ENCODE data around the gene SCGB3A2.
"Not testable (repeated sequence)": the region's sequence is repeated elsewhere in the genome, so short reads cannot be mapped to it uniquely, and the experiment has no call there.

Gene SCGB3A2

DNA sequence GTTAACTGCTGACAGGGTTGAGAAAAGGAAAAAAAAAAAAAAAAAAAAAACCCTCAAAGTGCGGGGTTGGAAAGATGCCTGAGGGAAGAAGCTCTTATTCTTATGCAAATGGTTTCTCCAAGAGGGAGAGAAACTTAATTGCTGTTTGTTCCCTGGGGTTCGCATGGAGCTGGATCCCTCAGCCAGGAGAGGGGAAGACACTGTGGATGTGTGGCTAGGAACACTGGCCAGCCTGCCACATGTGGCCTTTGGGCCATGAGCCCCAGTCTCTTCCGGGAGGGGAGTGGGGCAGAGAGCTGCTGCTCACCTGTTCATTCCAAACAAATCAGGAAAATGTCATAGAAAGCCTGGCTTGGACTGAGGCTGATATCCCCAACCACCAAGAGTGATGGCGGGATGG lies 9.4 kb upstream of the SCGB3A2 start:
- H3K27ac ChIP-seq (replicated peaks): no peak overlapping the region
- no peak overlapping the region for H3K4me3 ChIP-seq (replicated peaks; ENCODE audit: insufficient read depth, low read length)
- H3K27me3 ChIP-seq (ENCODE audit: insufficient read depth, poor library complexity, severe bottlenecking): no peaks in the 10 kb centered on the region
- TF ChIP-seq, protein P1, sequence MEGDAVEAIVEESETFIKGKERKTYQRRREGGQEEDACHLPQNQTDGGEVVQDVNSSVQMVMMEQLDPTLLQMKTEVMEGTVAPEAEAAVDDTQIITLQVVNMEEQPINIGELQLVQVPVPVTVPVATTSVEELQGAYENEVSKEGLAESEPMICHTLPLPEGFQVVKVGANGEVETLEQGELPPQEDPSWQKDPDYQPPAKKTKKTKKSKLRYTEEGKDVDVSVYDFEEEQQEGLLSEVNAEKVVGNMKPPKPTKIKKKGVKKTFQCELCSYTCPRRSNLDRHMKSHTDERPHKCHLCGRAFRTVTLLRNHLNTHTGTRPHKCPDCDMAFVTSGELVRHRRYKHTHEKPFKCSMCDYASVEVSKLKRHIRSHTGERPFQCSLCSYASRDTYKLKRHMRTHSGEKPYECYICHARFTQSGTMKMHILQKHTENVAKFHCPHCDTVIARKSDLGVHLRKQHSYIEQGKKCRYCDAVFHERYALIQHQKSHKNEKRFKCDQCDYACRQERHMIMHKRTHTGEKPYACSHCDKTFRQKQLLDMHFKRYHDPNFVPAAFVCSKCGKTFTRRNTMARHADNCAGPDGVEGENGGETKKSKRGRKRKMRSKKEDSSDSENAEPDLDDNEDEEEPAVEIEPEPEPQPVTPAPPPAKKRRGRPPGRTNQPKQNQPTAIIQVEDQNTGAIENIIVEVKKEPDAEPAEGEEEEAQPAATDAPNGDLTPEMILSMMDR (IDR thresholded peaks at IDR 0.05; ENCODE audit: insufficient read depth, low read length): no peak
- TF ChIP-seq GABPA (IDR thresholded peaks at IDR 0.05; ENCODE audit: low read depth): no peak
- no peak for TF ChIP-seq SPI1 (IDR thresholded peaks at IDR 0.05; ENCODE audit: borderline replicate concordance, low read depth)
- no peak for TF ChIP-seq POLR2AphosphoS5 (IDR thresholded peaks at IDR 0.05; ENCODE audit: low read depth)
- TF ChIP-seq, protein P2, sequence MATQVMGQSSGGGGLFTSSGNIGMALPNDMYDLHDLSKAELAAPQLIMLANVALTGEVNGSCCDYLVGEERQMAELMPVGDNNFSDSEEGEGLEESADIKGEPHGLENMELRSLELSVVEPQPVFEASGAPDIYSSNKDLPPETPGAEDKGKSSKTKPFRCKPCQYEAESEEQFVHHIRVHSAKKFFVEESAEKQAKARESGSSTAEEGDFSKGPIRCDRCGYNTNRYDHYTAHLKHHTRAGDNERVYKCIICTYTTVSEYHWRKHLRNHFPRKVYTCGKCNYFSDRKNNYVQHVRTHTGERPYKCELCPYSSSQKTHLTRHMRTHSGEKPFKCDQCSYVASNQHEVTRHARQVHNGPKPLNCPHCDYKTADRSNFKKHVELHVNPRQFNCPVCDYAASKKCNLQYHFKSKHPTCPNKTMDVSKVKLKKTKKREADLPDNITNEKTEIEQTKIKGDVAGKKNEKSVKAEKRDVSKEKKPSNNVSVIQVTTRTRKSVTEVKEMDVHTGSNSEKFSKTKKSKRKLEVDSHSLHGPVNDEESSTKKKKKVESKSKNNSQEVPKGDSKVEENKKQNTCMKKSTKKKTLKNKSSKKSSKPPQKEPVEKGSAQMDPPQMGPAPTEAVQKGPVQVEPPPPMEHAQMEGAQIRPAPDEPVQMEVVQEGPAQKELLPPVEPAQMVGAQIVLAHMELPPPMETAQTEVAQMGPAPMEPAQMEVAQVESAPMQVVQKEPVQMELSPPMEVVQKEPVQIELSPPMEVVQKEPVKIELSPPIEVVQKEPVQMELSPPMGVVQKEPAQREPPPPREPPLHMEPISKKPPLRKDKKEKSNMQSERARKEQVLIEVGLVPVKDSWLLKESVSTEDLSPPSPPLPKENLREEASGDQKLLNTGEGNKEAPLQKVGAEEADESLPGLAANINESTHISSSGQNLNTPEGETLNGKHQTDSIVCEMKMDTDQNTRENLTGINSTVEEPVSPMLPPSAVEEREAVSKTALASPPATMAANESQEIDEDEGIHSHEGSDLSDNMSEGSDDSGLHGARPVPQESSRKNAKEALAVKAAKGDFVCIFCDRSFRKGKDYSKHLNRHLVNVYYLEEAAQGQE (IDR thresholded peaks at IDR 0.05; ENCODE audit: insufficient replicate concordance, low read depth): no peak
- DNase-seq (ENCODE audit: low read depth in 1 of 2, low spot score in 1 of 2): no peak

DNA sequence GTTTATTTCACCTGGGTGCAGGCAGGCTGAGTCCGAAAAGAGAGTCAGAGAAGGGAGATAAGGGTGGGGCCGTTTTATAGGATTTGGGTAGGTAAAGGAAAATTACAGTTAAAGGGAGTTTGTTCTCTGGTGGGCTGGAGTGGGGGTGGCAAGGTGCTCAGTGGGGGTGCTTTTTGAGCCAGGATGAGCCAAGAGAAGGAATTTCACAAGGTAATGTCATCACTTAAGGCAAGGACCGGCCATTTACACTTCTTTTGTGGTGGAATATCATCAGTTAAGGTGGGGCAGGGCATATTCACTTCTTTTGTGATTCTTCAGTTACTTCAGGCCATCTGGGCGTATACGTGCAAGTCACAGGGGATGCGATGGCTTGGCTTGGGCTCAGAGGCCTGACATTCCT lies 8.6 kb upstream of the SCGB3A2 start:
- H3K4me3 ChIP-seq (replicated peaks; ENCODE audit: insufficient read depth, low read length); H3K27ac ChIP-seq (replicated peaks): not testable (repeated sequence)

DNA sequence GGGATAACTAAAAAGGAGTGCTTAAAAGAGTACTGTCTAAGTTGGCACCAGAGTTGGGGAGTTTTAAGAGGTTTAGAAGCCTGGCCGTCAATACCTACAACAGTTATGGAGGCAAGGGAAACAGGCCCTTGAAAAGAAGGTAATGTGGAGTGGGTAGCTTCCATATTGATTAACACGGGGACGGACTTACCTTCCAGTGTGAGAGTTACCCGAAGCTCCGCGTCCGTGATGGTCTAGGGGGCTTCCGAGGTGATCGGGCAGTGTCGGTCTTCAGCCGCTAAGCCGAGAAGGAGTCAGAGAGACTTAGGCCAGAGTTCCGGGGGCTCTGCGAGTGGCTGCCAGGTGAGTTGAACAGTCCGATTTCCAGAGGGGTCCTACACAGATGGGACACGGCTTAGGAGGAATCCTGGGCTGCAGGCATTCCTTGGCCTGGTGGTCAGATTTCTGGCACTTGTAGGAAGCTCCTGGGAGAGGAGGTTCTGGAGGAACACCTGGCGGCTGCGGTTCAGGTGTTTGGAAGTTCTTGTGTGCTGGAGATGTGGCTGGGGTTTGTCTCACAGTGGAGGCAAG lies 6.4 kb upstream of the SCGB3A2 start:
- H3K27ac ChIP-seq (replicated peaks); DNase-seq (ENCODE audit: low read depth in 1 of 2, low spot score in 1 of 2); H3K27me3 ChIP-seq (ENCODE audit: insufficient read depth, poor library complexity, severe bottlenecking); H3K4me3 ChIP-seq (replicated peaks; ENCODE audit: insufficient read depth, low read length): not testable (repeated sequence)

More for the DNA sequence above, 8.6 kb upstream of the SCGB3A2 start:
- not testable (repeated sequence) for DNase-seq (ENCODE audit: low read depth in 1 of 2, low spot score in 1 of 2); H3K27me3 ChIP-seq (ENCODE audit: insufficient read depth, poor library complexity, severe bottlenecking)

DNA sequence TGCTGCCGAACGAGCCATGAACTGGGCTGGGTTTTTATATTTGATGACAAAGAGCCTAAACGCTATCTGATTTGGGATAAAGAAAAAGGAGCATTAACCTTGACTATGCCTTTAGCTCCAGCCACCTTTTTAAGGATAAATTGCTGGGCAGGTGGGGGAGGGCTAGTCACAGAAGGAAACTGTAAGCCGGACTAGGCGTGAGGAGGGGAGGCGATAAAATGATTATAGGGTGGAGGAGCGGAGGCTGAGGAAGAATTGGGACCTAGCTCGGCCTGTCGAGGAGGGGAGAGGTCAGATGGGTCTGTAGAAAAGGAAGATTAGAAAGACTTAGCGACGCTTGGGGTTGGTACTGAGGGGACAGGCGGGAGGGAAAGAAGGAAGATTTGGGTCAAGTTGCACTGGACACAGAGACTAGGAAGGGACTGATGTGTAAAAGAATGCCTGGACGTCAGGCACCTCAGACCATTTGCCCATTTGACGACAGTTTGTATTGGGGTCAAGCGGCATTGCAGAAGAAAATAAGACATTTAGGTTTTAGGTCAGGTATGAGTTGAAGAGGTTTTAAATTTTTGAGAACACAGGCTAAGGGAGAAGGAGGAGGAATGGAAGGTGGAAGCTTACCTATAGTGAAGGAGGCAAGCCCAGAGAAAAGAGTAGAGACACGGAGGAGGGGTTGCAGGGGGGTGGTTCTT lies 5.6 kb upstream of the SCGB3A2 start:
- not testable (repeated sequence) for DNase-seq (ENCODE audit: low read depth in 1 of 2, low spot score in 1 of 2); H3K4me3 ChIP-seq (replicated peaks; ENCODE audit: insufficient read depth, low read length); H3K27me3 ChIP-seq (ENCODE audit: insufficient read depth, poor library complexity, severe bottlenecking); H3K27ac ChIP-seq (replicated peaks)

DNA sequence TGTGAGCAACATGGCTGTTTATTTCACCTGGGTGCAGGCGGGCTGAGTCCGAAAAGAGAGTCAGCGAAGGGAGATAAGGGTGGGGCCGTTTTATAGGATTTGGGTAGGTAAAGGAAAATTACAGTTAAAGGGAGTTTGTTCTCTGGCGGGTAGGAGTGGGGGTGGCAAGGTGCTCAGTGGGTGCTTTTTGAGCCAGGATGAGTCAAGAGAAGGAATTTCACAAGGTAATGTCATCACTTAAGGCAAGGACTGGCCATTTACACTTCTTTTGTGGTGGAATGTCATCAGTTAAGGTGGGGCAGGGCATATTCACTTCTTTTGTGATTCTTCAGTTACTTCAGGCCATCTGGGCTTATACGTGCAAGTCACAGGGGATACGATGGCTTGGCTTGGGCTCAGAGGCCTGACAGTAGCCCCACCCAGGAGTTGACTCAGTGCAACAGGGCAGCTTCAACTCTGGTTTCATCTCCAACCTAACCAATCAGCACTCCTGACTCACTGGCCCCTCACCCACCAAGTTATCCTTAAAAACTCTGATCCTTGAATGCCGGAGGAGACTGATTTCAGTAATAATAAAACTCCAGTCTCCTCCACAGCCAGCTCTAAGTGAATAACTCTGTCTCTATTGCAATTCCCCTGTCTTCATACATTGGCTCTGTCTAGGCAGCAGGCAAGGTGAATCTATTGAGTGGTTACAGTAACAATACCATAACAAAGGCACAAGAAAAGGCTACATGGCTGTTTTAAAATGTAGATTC lies 4.2 kb upstream of the SCGB3A2 start:
- DNase-seq (ENCODE audit: low read depth in 1 of 2, low spot score in 1 of 2); H3K27me3 ChIP-seq (ENCODE audit: insufficient read depth, poor library complexity, severe bottlenecking); H3K27ac ChIP-seq (replicated peaks); H3K4me3 ChIP-seq (replicated peaks; ENCODE audit: insufficient read depth, low read length): not testable (repeated sequence)

DNA sequence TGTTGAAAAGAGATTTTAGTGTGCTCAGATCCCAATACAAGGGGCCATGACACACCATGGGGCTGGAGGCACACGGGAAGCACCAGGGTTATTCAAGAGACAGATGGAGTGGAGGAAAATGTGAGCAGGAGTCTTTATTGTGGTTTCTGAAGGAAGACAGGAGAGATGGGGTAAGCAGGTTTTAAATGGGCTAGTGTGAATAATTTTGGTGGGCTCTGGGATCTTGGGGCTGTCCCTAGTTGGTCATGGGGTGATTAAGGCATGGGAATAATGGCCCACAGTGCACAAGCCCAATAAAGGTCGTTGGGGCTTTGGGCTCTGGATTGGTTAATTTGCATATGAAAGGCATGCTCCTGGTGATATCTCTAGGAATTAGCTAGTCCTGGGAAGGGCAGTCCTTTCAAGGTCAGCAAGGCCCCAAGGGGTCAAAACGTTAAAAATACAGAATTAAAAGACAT lies 3.6 kb upstream of the SCGB3A2 start:
- Histone ChIP-seq H3K27ac (replicated peaks) (no peak overlapping the region), H3K27me3 (ENCODE audit: insufficient read depth, poor library complexity, severe bottlenecking) (peaks cover 6% of the 10 kb centered on the region), H3K4me3 (replicated peaks; ENCODE audit: insufficient read depth, low read length) (no peak overlapping the region)
- DNase-seq (ENCODE audit: low read depth in 1 of 2, low spot score in 1 of 2): no peak
- TF ChIP-seq SPI1 (IDR thresholded peaks at IDR 0.05; ENCODE audit: borderline replicate concordance, low read depth): no peak
- TF ChIP-seq POLR2AphosphoS5 (IDR thresholded peaks at IDR 0.05; ENCODE audit: low read depth): no peak
- TF ChIP-seq, protein P2 (IDR thresholded peaks at IDR 0.05; ENCODE audit: insufficient replicate concordance, low read depth): no peak
- no peak for TF ChIP-seq GABPA (IDR thresholded peaks at IDR 0.05; ENCODE audit: low read depth)
- TF ChIP-seq, protein P1 (IDR thresholded peaks at IDR 0.05; ENCODE audit: insufficient read depth, low read length): no peak

All from HL-60 (cell line).